ENCODE data around the gene CDH22.

CDH22 gene

GRCh38 chr20:46251211-46251673 is 57.1 kb downstream of the CDH22 start:
- in situ Hi-C loops (cut with MboI; ENCODE audit: low sequenced_read_pairs), result no loop called here

DNA sequence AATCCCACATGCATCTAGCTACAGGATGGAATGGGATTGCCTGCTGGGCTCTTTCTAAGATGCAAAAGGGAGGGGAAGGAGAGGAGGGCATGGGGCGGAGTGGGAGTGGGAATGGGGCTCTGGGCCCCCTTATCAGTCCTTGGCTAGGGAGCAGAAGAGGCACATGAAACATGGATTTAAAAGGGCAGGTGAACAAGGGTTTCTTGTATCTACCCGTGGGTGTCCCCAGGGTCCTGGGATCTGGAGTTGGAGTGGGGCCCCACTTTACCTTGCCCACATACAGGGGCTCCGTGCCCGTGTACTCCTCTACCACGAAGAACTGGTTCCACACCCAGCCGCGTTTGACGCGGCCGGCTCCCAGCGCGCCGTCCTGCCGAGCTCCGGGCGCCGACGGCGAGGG is 57.5 kb downstream of the CDH22 start:
- in situ Hi-C loops (cut with MboI; ENCODE audit: low sequenced_read_pairs), result no loop called here

DNA sequence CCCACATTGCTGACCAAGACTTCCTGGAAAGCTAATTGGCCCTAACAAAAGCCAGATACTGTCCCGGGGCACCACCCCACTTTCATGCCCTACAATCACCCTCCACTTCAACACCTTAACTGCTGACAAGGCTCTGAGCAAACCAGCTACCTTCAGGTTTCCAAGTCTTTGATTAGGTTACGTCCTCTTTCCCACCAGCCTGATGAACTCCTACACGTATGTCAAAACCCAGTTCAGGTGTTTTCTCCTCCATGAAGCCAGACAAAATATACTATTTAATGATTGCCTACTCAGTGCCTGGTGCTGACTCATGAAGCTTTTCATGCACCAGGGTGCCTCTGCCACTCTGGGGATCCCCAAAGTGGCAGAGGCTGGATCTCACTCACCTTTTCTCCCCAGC is 58.6 kb downstream of the CDH22 start:
- in situ Hi-C loops (cut with MboI; ENCODE audit: low sequenced_read_pairs), result no loop called here

DNA sequence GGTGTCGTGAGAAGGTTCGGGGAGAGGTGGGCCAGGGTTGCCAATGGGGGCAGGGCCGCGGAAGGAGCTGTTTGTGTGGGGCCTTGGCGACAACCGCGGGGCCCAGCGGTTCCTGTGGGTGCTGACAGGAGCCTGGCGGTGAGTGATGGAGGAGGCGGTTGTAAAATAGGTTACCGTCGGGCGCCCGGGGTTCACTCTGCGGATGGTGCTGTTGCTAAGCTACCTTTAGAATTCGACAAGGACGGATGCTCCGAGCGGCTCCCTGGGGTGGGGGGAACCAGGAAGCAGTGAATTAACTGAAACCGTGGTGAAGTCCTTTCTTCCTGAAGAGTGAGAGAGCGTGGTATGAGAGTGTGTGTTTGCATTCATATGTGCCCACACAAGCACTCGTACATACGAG is 61.7 kb downstream of the CDH22 start:
- in situ Hi-C loops (cut with MboI; ENCODE audit: low sequenced_read_pairs), result no loop called here

- in situ Hi-C loops (cut with MboI; ENCODE audit: low sequenced_read_pairs), result no loop called here
Measured at GRCh38 chr20:46243707-46244628, 64.3 kb downstream of the CDH22 start.

DNA sequence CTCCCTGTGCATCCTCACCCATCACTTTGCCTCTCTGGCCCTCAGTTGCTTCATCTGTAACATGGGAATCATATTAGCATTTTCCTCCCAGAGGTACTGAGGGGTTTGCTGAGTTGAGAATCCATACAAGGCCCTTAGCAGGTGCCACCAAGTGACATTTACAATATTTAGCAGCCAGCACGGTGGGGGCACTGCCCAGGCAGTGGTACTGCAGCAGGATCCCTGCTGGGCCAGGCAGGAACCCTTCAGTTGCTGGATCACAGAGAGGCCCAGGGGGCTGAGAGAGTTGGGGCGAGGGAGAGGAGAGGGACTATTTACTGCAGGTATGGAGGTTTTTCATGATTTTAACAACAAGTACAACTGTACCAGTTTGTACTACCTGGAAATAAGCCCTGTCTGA is 65.9 kb downstream of the CDH22 start:
- in situ Hi-C loops (cut with MboI; ENCODE audit: low sequenced_read_pairs), result no loop called here

- in situ Hi-C loops (cut with MboI; ENCODE audit: low sequenced_read_pairs), result no loop called here
Measured at GRCh38 chr20:46240881-46241280, 67.4 kb downstream of the CDH22 start.

GRCh38 chr20:46240065-46240464 is 68.2 kb downstream of the CDH22 start:
- in situ Hi-C loops (cut with MboI; ENCODE audit: low sequenced_read_pairs), result no loop called here

DNA sequence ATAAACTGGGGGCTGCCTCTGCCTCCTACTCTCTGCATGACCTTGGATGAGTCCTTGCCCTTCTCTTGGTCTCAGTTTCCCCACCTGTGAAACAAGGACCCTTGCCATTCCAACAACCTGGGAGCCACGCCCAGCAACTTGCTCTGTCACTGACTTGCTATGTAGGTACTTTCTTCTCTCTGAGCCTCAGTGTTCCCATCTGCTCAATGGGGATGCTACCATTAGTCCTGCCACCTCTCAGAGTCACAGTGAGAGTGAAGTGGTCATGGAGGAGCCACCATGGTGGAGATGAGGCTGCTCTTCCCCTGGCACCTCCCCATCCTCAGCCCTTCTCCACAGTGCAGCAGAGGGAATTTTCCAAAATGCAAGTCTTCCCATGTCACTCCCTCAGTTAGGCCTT is 70.6 kb downstream of the CDH22 start:
- in situ Hi-C loops (cut with MboI; ENCODE audit: low sequenced_read_pairs), result no loop called here

DNA sequence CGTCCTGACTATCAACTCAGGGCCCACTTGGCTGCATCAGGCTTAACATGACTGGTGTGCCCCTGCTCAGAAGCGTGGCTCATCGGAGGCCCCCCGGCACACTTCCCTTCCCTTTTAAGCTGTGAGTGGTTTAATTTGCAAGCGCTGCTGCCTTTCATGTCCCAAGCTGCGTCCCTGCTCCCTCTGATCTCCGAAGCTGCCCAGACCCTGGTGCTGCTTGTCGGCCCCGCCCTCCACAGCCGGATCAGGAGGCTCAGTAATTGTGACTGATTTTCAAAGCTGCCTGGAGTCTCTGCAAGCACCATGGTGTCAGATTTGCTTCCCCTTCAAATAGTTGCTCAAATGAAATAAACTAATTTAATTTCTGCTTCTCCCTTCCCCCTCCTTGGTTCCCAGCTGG is 71.1 kb downstream of the CDH22 start:
- in situ Hi-C loops (cut with MboI; ENCODE audit: low sequenced_read_pairs), result no loop called here

GRCh38 chr20:46235077-46235476 is 73.2 kb downstream of the CDH22 start:
- in situ Hi-C loops (cut with MboI; ENCODE audit: low sequenced_read_pairs), result no loop called here

DNA sequence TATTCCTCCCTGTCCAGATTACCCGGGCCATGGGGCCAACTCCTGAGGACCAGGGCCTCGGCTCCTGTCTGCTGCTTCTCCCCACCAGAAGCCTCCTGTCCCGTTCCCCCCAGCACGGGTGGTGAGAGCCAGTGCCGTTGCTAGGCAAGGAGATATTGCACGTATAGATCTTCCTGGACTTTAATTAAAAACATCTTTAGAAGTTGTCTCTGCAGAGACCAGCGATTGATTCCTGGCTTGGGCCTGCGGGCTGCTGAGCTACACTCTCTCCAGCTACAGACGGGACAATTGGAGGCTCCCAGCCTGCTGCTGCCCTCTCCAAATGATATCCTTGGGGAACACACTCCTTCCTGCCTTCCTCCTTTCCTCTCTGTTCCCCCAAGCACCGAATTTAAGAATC is 74.6 kb downstream of the CDH22 start:
- in situ Hi-C loops (cut with MboI; ENCODE audit: low sequenced_read_pairs), result no loop called here

- in situ Hi-C loops (cut with MboI; ENCODE audit: low sequenced_read_pairs), result no loop called here
Measured at GRCh38 chr20:46232539-46232938, 75.8 kb downstream of the CDH22 start.

DNA sequence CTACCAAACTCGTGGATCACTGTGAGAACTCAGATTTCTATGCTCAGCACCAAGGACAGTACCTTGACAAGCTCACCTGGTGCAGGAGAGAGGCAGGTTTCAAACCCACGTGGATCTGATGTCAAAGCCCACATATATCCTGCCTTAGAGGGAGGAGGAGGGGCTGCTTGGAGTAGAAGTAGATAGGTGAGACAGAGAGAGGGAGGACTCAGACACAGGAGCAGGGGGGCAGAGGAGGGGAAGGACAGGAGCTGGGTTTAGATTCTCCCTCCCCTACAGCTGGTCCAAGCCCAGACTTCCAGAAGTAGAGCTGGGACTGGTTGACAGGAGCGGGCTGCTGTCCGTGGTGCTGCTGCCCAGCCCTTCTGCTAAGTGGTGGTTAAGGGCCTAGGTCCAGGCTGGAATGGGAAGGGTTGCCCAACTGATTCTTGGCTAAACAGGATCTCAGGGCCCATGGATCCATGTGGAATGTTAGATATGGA is 77.5 kb downstream of the CDH22 start:
- in situ Hi-C loops (cut with MboI; ENCODE audit: low sequenced_read_pairs), result no loop called here

- in situ Hi-C loops (cut with MboI; ENCODE audit: low sequenced_read_pairs), result no loop called here
Measured at GRCh38 chr20:46230106-46230491, 78.2 kb downstream of the CDH22 start.

DNA sequence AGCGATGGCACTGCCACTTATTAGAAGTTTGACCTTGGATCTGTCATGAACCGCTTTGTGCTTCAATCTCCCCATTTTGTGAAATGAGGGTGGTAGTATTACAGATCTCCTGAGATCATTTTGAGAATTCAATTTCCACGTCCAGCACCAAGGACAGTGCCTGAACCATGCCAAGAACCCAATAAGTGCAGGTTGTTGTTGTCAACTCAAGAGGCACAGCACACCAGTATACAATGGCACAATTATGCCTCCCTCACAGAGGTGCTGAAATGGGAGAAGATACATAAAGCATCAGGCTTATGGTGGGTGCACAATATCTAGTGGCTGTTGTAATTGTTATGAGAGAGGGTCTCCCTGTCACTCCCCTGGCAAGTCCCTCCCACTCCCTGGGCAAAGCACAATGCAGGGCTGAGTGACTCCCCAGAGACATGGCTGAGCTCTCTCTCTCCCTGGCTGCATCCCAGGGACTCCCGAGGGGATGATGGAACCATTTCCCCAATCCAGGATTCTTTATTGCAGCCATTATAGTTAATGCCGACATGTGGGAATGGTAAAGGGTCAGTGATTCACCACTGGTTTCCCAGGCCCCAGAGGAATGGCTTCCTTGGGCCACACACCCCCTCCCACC is 78.7 kb downstream of the CDH22 start:
- in situ Hi-C loops (cut with MboI; ENCODE audit: low sequenced_read_pairs), result no loop called here

GRCh38 chr20:46228670-46229069 is 79.6 kb downstream of the CDH22 start:
- in situ Hi-C loops (cut with MboI; ENCODE audit: low sequenced_read_pairs), result no loop called here

DNA sequence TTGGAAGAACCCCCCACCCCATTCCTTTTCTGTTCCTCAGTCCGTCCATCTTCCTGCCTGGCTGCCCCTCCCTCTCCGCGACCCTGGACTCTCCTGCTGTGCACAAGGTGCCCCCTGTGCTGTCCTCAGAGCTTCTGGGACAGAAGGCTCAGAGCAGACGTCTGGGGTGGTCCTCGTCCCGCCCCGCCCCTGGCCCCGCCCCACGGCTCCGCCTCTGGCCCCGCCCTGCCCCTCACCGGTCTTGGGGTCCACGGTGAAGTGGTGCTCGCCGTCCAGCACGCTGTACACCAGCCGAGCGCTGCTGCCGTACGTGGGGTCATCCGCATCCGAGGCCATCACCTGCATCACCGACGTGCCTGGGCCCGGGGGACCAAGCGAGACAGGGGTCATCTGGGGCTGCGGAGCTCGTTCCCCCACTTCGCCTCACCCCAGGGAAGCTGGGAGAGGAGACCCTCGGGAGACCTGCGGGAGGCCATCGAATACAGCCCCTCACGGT is 81.0 kb downstream of the CDH22 start:
- in situ Hi-C loops (cut with MboI; ENCODE audit: low sequenced_read_pairs), result no loop called here

DNA sequence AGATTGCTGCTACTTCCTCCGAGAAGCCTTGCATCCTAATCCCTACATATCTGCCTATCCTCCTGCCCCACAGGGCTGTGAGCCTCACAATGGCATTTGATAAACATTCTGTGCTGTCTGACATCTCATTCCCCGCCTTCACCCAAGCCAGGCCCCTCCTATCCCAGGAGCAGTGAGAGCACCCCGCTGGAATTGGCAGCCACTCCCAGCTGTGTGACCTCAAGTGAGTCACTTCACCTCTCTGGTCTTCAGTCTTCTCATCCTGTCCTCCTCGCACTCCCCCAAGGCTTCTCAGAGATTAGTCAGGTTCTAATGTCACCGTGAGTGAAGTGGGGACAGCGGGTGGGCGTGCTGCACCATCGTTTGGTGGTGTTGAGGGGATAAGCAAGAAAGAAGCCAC is 81.7 kb downstream of the CDH22 start:
- in situ Hi-C loops (cut with MboI; ENCODE audit: low sequenced_read_pairs), result no loop called here

DNA sequence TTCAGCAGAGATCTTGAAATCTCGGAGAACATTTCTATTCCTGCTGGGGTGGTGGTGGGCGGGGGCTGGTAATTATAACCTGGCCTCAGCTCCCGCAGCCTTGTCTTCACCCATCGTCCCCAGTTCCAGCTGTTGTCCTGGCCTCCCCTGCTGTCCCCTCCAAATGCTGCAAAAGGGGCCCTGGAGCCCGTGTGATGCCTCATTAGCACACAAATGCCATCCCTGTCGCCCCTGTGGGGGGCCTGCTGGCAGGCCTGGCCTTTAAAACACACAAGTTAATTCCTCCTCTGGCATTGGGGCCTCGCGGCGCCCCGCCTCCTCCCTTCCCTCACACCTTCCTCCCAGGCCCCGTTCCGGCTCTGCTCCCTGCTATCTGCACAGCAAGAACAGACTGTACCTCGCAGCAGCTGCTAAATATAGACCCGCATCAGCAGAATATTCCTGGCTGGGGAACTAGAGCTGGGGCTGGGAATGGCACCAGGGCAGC is 85.7 kb downstream of the CDH22 start:
- in situ Hi-C loops (cut with MboI; ENCODE audit: low sequenced_read_pairs), result no loop called here

DNA sequence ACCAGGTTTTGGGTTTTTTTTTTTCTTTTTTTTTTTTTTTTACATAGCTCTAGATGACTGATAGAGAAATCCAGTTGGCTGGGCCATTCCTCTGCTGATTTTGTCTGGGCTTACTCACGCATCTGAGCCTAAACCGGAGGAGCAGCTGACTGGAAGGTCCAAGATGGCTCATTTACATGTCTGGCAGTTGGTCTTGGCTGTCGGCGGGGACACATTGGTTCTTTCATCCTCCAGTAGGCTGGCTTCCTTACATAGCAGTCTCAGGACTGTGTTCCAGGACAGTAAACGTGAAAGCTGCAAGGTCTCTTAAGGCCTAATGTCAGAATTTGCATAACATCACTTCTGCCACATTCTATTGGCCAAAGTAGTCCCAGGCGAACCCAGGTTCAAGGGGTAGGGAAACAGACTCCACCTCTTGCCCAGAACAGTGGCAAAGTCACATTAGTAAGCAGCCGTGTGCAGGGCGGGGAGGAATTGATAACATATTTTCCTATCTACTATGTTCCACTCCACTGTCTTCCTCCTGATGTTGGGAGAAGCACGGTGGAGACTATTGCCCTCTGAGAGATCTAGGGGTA is 87.0 kb downstream of the CDH22 start:
- in situ Hi-C loops (cut with MboI; ENCODE audit: low sequenced_read_pairs), result no loop called here

All from HL-60/S4 (cell line).